HG03558 (cell line): ENCODE results near the gene CDC14A.
A peak's percentile ranks its signal among the peaks of the same experiment; 100 is the strongest.

Experiments used
- ATAC-seq: cut with Tn5 transposase; IDR thresholded peaks from one replicate; pipeline ENCODE4 v1.9.1; 2021; ENCODE audit warnings: moderate number of reproducible peaks; ENCODE audit not compliant: unreplicated experiment; ENCODE audit errors: extremely low read depth

The CDC14A gene

GRCh38 chr1:100518023-100518422 lies 165.7 kb downstream of the CDC14A start:
- ATAC-seq = no peak

GRCh38 chr1:100523038-100523652 lies 170.8 kb downstream of the CDC14A start:
- ATAC-seq = peak; percentile 92

GRCh38 chr1:100524355-100524754 lies 172.0 kb downstream of the CDC14A start:
- ATAC-seq = no peak

- ATAC-seq = no peak
These were observed 174.6 kb downstream of the CDC14A start for GRCh38 chr1:100526894-100527293.

- no peak for ATAC-seq
These were observed 176.6 kb downstream of the CDC14A start for GRCh38 chr1:100528871-100529270.

GRCh38 chr1:100530141-100530540 lies 177.8 kb downstream of the CDC14A start:
- no peak for ATAC-seq

- peak; percentile 90 for ATAC-seq
These were observed 178.7 kb downstream of the CDC14A start for GRCh38 chr1:100530880-100531487.

- ATAC-seq = no peak
These were observed 180.3 kb downstream of the CDC14A start for GRCh38 chr1:100532645-100533044.

GRCh38 chr1:100535264-100535663 lies 183.0 kb downstream of the CDC14A start:
- no peak for ATAC-seq

- ATAC-seq = peak; percentile 94
These were observed 183.7 kb downstream of the CDC14A start for GRCh38 chr1:100536031-100536430.

GRCh38 chr1:100538913-100539835 lies 186.9 kb downstream of the CDC14A start:
- ATAC-seq = no peak

- no peak for ATAC-seq
These were observed 187.7 kb downstream of the CDC14A start for GRCh38 chr1:100539836-100540536.

GRCh38 chr1:100542285-100542684 lies 190.0 kb downstream of the CDC14A start:
- ATAC-seq = no peak

GRCh38 chr1:100543640-100544039 lies 191.3 kb downstream of the CDC14A start:
- ATAC-seq = peak; percentile 47

GRCh38 chr1:100544791-100545190 lies 192.5 kb downstream of the CDC14A start:
- no peak for ATAC-seq

- ATAC-seq = no peak
These were observed 193.5 kb downstream of the CDC14A start for GRCh38 chr1:100545855-100546254.

GRCh38 chr1:100552031-100552430 lies 199.7 kb downstream of the CDC14A start:
- ATAC-seq = no peak

GRCh38 chr1:100552922-100553321 lies 200.6 kb downstream of the CDC14A start:
- no peak for ATAC-seq

- ATAC-seq = no peak
These were observed 203.9 kb downstream of the CDC14A start for GRCh38 chr1:100556181-100556580.

GRCh38 chr1:100556925-100557605 lies 204.8 kb downstream of the CDC14A start:
- ATAC-seq = no peak
